MM.1S (cell line): ENCODE measurements around the gene BANP.
"Not testable (repeated sequence)": the region's sequence is repeated elsewhere in the genome, so short reads cannot be mapped to it uniquely, and the experiment has no call there.

Source experiments
- DNase-seq: peaks from one replicate; pipeline ENCODE4 v3.0.0-alpha.2; 2015
- H2AFZ ChIP-seq: fragments of 300-600 bp; sonication (generic); 2 replicates; pipeline ENCODE4 v1.6.0; 2016; ENCODE audit warnings: antibody characterized with exemption, low read length
- H3F3A ChIP-seq: fragments of 300-600 bp; sonication (generic); 2 replicates; pipeline ENCODE4 v1.6.1; 2016; ENCODE audit warnings: mild to moderate bottlenecking, antibody characterized with exemption, low read length, moderate library complexity, mixed read lengths; ENCODE audit not compliant: insufficient read depth
- H3K27ac ChIP-seq: fragments of 300-600 bp; sonication (generic); 2 replicates; pipeline ENCODE4 v1.5.1; 2016; ENCODE audit warnings: mild to moderate bottlenecking, low read length
- H3K27me3 ChIP-seq: fragments of 300-600 bp; sonication (generic); replicated peaks from 2 replicates; pipeline ENCODE4 v1.6.0; 2016; ENCODE audit warnings: low read length; ENCODE audit not compliant: insufficient read depth
- H3K36me3 ChIP-seq: fragments of 300-600 bp; sonication (generic); replicated peaks from 2 replicates; pipeline ENCODE4 v1.6.1; 2016; ENCODE audit warnings: mild to moderate bottlenecking, low read length, mixed read lengths; ENCODE audit not compliant: insufficient read depth
- H3K4me1 ChIP-seq: fragments of 300-600 bp; sonication (generic); 2 replicates; pipeline ENCODE4 v1.6.1; 2016; ENCODE audit warnings: low read length, mixed read lengths
- H3K4me2 ChIP-seq: fragments of 300-600 bp; sonication (generic); 2 replicates; pipeline ENCODE4 v1.6.0; 2016; ENCODE audit warnings: low read depth, low read length
- H3K4me3 ChIP-seq: fragments of 300-600 bp; sonication (generic); 2 replicates; pipeline ENCODE4 v1.5.1; 2016; ENCODE audit warnings: low read length, mixed read lengths
- H3K79me2 ChIP-seq: fragments of 300-600 bp; sonication (generic); 2 replicates; pipeline ENCODE4 v1.6.1; 2016; ENCODE audit warnings: mixed run types, low read length, mixed read lengths
- H3K9ac ChIP-seq: fragments of 300-600 bp; sonication (generic); 2 replicates; pipeline ENCODE4 v1.6.1; 2016; ENCODE audit warnings: low read length, mixed read lengths
- H3K9me2 ChIP-seq: fragments of 300-600 bp; sonication (generic); replicated peaks from 2 replicates; pipeline ENCODE4 v1.6.1; 2016; ENCODE audit warnings: mild to moderate bottlenecking, low read length, mixed read lengths; ENCODE audit not compliant: insufficient read depth
- H3K9me3 ChIP-seq: fragments of 300-600 bp; sonication (generic); replicated peaks from 2 replicates; pipeline ENCODE4 v1.6.1; 2016; ENCODE audit warnings: mild to moderate bottlenecking, low read length, mixed read lengths; ENCODE audit not compliant: insufficient read depth
- H4K20me1 ChIP-seq: fragments of 300-600 bp; sonication (generic); 2 replicates; pipeline ENCODE4 v1.6.1; 2016; ENCODE audit warnings: mild to moderate bottlenecking, low read length, moderate library complexity, mixed read lengths; ENCODE audit not compliant: insufficient read depth
- EZH2 ChIP-seq: fragments of 300-600 bp; sonication (generic); optimal IDR thresholded peaks from 2 replicates; pipeline ENCODE3; 2017; ENCODE audit warnings: low read depth, mild to moderate bottlenecking, antibody characterized with exemption, low read length, mixed read lengths
- EZH2phosphoT487 ChIP-seq: fragments of 300-600 bp; sonication (generic); IDR thresholded peaks from 2 replicates; pipeline ENCODE4 v1.6.1; 2018; ENCODE audit warnings: antibody characterized with exemption, low read length
- TF ChIP-seq, protein P1 (sequence below): fragments of 300-600 bp; sonication (generic); IDR thresholded peaks from 2 replicates; pipeline ENCODE4 v1.5.1; 2016; ENCODE audit warnings: antibody characterized with exemption, low read length, mixed read lengths

Gene BANP

DNA sequence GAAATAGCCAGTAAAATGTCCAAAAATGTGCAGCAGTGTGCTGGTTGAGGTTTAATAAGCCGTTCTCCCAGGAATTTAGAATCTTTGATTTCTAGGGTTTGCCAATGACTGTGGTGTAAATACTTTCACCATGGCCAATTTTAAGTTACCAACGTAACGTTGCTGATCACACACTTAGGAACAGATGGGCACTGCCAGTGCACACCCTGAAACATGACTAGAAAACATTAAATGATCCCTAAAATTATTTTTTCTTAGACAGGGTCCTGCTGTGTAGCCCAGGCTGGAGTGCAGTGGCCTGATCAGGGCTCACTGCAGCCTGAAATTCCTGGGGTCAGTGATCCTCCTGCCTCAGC is 18.1 kb upstream of the BANP start:
- Histone ChIP-seq H3K9me2 (no peaks in the 10 kb centered on the region), H3K4me1 (no peaks in the 10 kb centered on the region), H3K4me2 (no peak overlapping the region), H3K4me3 (no peak overlapping the region), H3K9ac (no peak overlapping the region), H4K20me1 (no peaks in the 10 kb centered on the region), H3K27me3 (peaks cover 4% of the 10 kb centered on the region; the same call in 1 of the 2 replicates), H3F3A (no peaks in the 10 kb centered on the region), H3K9me3 (no peaks in the 10 kb centered on the region), H3K79me2 (no peaks in the 10 kb centered on the region), H3K36me3 (no peaks in the 10 kb centered on the region), H2AFZ (no peak overlapping the region), H3K27ac (no peak overlapping the region)
- TF ChIP-seq EZH2: no peak
- DNase-seq: no peak

DNA sequence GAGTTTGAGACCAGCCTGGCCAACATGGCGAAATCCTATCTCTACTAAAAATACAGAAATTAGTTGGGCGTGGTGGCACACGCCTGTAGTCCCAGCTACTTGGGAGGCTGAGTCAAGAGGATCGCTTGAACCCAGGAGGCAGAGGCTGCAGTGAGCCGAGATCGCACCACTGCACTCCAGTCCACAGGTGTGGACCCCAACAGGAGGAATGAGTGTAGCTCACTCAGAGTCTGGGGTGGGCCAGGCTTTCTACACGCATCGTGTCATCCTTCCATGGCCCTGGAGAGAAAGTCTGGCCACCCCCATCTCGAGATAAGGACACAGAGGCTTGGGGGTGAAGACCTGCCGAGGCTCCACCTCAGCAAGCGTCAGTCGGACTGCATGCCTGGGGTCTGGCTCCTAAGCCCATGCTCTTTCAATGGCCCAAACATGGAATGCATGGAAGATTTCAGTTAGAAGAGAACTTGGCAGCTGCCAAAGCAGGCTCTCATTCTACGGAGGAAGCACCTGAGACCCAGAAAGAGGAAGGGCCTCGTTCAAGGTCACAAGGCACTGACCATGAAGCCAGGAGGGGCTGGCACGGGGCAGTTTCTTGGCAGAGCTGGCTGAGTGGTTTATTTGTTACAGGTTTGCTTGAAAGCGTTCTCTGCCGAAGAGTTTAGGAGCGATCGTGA is 16.3 kb upstream of the BANP start:
- H3K36me3 ChIP-seq, H3K4me3 ChIP-seq, DNase-seq, H3K9me3 ChIP-seq, H3K27ac ChIP-seq, H3K79me2 ChIP-seq, H2AFZ ChIP-seq, H3K4me1 ChIP-seq, H3F3A ChIP-seq, H4K20me1 ChIP-seq, H3K9ac ChIP-seq, H3K4me2 ChIP-seq, H3K9me2 ChIP-seq, H3K27me3 ChIP-seq: not testable (repeated sequence)

DNA sequence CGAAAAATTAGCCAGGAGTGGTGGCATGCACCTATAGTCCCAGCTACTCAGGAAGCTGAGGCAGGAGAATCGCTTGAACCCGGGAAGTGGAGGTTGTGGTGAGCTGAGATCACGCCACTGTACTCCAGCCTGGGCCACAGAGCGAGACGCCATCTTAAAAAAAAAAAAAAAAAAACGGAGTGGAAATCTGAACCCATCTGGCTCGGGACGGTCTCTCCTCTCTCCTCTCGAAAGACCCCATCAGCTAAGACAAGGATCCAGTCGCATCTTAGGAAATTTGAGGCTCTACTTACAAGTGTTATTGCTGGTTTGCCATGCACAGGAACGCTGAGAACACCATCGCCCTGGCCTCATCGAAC is 15.2 kb upstream of the BANP start:
- not testable (repeated sequence) for H3K36me3 ChIP-seq, H3K79me2 ChIP-seq, H3K27me3 ChIP-seq, H3K4me2 ChIP-seq, DNase-seq, H2AFZ ChIP-seq, H3K4me1 ChIP-seq, H3K9me2 ChIP-seq, H3K9ac ChIP-seq, H3F3A ChIP-seq, H3K27ac ChIP-seq, H4K20me1 ChIP-seq, H3K9me3 ChIP-seq, H3K4me3 ChIP-seq

DNA sequence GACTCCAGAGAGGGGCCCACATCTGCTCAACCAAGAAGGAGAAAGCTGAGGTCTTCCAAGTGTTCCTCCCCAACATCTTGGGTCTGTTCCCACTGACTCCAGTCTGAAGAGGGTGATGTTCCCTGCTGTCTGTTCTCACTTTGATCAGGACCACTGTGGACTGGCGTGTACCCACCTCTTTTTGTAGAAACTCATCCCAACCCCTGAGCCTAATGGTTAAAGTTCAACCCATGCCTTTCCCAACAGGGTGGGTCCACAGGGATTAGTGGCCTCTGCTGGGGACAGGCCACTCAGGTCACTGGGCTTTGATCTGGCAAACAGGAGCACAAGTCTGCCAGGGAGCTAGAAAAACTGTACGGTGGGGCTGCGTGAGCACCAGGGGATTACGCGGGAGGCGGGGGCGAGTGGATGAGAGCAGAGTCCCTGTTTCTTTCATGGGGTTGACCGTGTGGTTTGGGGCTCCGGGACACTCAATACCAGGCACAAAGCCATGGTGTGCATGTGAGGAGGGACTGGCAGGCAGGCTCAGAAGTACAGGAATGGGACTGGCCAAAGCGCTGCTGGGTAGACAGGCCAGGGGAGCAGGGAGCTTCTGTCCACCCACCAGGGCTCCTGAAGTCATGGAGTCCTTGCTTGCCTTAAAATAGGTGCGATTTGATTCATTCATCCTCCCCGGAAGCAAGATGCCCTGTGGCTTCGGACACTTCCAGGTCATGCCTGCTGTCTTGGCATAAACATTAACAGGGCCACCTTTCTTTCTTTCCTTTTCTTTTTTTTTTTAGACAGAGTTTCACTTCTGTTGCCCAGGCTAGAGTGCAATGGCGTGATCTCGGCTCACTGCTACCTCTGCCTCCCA is 14.6 kb upstream of the BANP start, which contains the start of gene CA5A:
Gene CA5A, minus strand, starts transcription at position 155 of the 856 bp plus-strand sequence. Its CDS starts 79 bp downstream, at position 76.
- Histone ChIP-seq H3K27ac (no peak within 1 kb of the TSS), H3K9ac (no peak within 1 kb of the TSS), H2AFZ (no peak within 1 kb of the TSS), H3K4me3 (no peak within 1 kb of the TSS), H3K9me3 (no peaks in the 10 kb centered on the region), H3K9me2 (no peaks in the 10 kb centered on the region), H3F3A (no peaks in the 10 kb centered on the region), H3K4me1 (no peaks in the 10 kb centered on the region), H3K36me3 (no peaks in the 10 kb centered on the region), H3K4me2 (no peak within 1 kb of the TSS), H3K27me3 (no peaks in the 10 kb centered on the region; the same call in 1 of the 2 replicates), H3K79me2 (no peaks in the 10 kb centered on the region), H4K20me1 (no peaks in the 10 kb centered on the region)
- TF ChIP-seq, protein P1, sequence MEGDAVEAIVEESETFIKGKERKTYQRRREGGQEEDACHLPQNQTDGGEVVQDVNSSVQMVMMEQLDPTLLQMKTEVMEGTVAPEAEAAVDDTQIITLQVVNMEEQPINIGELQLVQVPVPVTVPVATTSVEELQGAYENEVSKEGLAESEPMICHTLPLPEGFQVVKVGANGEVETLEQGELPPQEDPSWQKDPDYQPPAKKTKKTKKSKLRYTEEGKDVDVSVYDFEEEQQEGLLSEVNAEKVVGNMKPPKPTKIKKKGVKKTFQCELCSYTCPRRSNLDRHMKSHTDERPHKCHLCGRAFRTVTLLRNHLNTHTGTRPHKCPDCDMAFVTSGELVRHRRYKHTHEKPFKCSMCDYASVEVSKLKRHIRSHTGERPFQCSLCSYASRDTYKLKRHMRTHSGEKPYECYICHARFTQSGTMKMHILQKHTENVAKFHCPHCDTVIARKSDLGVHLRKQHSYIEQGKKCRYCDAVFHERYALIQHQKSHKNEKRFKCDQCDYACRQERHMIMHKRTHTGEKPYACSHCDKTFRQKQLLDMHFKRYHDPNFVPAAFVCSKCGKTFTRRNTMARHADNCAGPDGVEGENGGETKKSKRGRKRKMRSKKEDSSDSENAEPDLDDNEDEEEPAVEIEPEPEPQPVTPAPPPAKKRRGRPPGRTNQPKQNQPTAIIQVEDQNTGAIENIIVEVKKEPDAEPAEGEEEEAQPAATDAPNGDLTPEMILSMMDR: no peak
- TF ChIP-seq EZH2 (no peak), EZH2phosphoT487 (no peak)
- DNase-seq: no peak

DNA sequence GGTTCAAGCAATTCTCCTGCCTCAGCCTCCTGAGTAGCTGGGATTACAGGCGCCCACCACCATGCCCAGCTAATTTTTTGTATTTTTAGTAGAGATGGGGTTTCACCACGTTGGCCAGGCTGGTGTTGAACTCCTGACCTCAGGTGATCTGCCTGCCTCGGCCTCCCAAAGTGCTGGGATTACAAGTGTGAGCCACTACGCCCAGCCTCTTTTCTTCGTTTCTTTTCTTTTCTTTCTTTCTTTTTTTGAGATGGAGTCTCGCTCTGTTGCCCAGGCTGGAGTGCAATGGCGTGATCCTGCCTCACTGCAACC is 14.0 kb upstream of the BANP start:
- DNase-seq, H3K9ac ChIP-seq, H3K4me2 ChIP-seq, H3K4me3 ChIP-seq, H3K27me3 ChIP-seq, H3K36me3 ChIP-seq, H2AFZ ChIP-seq, H4K20me1 ChIP-seq, H3F3A ChIP-seq, H3K4me1 ChIP-seq, H3K9me2 ChIP-seq, H3K79me2 ChIP-seq, H3K9me3 ChIP-seq, H3K27ac ChIP-seq: not testable (repeated sequence)
